ENCODE measurements around the gene MCF2L. TPM values are rescaled to one million over a fixed set of nuclear protein-coding genes. Genes with fewer than 3 reads are reported as not detected.

MCF2L gene
- total RNA-seq, 1 experiment from 2014 or later: 22.1 TPM

DNA sequence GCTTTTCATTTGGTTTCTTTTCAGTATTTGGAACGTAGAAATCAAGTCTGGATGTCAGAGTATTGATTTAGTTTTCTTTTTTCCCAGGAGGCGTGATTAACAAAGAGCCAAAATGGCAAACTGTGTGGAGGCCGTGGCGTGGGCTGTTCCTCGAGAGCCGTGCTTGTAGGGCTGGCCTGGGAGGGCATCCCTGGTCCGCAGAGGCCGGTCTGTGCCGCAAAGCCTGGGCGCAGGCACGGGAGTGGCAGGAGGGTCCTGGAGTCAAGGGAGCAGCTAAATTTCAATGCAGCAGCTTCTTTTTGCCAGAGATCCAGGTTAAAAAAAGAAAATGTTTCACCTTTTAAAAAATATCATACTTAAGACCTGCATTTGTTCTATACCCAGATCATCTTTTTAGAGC is 13.1 kb upstream of the MCF2L start:
- peaks cover 6% of the 10 kb centered on the region for H3K4me1 Mint-ChIP-seq (ENCODE audit: low read depth, unreplicated experiment)
- H3K27me3 Mint-ChIP-seq (ENCODE audit: insufficient read depth, unreplicated experiment): no peaks in the 10 kb centered on the region
- CTCF ChIA-PET: no interaction called here
- no peak overlapping the region for H3K27ac Mint-ChIP-seq (ENCODE audit: unreplicated experiment)
- H3K4me3 Mint-ChIP-seq (ENCODE audit: unreplicated experiment): no peak overlapping the region
- TF ChIP-seq, protein P1, sequence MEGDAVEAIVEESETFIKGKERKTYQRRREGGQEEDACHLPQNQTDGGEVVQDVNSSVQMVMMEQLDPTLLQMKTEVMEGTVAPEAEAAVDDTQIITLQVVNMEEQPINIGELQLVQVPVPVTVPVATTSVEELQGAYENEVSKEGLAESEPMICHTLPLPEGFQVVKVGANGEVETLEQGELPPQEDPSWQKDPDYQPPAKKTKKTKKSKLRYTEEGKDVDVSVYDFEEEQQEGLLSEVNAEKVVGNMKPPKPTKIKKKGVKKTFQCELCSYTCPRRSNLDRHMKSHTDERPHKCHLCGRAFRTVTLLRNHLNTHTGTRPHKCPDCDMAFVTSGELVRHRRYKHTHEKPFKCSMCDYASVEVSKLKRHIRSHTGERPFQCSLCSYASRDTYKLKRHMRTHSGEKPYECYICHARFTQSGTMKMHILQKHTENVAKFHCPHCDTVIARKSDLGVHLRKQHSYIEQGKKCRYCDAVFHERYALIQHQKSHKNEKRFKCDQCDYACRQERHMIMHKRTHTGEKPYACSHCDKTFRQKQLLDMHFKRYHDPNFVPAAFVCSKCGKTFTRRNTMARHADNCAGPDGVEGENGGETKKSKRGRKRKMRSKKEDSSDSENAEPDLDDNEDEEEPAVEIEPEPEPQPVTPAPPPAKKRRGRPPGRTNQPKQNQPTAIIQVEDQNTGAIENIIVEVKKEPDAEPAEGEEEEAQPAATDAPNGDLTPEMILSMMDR (IDR thresholded peaks at IDR 0.05; ENCODE audit: insufficient read depth in 1 of 2, low read depth in 1 of 2, low read length in 1 of 2, severe bottlenecking in 1 of 2, unreplicated experiment in 1 of 2): no peak
- H3K36me3 Mint-ChIP-seq (ENCODE audit: insufficient read depth, unreplicated experiment): no peaks in the 10 kb centered on the region
- BruUV-seq (replicated peaks): no TSS peak
- Histone ChIP-seq H3K4me1 (peaks cover 17% of the 10 kb centered on the region; the same call in 1 of the 2 replicates), H3K27me3 (replicated peaks; ENCODE audit: control insufficient read depth, insufficient read depth, low read length) (no peaks in the 10 kb centered on the region), H3K9me3 (no peaks in the 10 kb centered on the region), H3K4me3 (ENCODE audit: low read depth, low read length) (no peak overlapping the region), H3K36me3 (ENCODE audit: control insufficient read depth, insufficient read depth, low read length) (no peaks in the 10 kb centered on the region)
- intact Hi-C loops (cut with micrococcal nuclease; ENCODE audit: unreplicated experiment): no loop called here
- POLR2A ChIA-PET: no interaction called here
- H3K9me3 Mint-ChIP-seq (ENCODE audit: unreplicated experiment): no peaks in the 10 kb centered on the region
- peak in 1 of 2 experiments; percentile 18 for DNase-seq

DNA sequence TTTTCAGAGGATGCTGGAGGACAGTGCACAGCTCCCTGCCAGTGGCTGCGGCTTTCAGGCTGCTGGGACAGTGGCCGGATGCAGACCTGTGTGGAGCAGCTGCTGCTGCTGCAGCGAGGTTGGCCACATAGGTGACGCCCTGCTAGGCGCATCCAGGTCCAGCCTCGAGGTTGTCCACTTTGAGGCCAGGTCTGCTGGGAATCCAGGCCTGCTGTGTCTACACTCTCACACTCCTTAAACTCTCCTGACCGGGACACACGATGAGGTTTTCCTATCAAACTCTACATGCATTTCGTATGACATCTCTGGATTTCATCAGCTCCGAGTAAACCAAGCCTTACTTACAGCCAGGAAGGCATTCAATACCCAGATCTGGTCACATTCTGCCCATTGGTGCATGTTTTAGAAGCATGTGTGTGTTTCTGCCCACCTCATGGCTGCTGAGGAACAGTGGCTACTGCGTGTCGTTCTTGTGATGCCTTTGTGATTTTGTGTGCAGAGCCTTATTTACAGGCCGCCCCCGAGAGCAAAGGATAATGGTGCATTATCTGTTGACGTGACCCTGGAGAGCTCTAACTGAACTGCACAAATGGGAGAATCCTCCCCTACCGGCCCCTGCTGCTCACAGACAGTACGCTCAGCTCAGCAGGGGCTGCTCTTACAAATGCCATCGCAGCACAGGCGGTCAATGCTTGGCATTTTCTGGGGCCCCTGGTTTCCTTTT is 12.3 kb upstream of the MCF2L start:
- Histone ChIP-seq H3K27me3 (replicated peaks; ENCODE audit: control insufficient read depth, insufficient read depth, low read length) (no peaks in the 10 kb centered on the region), H3K4me3 (ENCODE audit: low read depth, low read length) (no peak overlapping the region), H3K36me3 (ENCODE audit: control insufficient read depth, insufficient read depth, low read length) (no peaks in the 10 kb centered on the region), H3K4me1 (peaks cover 17% of the 10 kb centered on the region; the same call in 1 of the 2 replicates), H3K9me3 (no peaks in the 10 kb centered on the region)
- Mint-ChIP-seq H3K9me3 (ENCODE audit: unreplicated experiment) (no peaks in the 10 kb centered on the region), H3K4me3 (ENCODE audit: unreplicated experiment) (no peak overlapping the region), H3K36me3 (ENCODE audit: insufficient read depth, unreplicated experiment) (no peaks in the 10 kb centered on the region), H3K27me3 (ENCODE audit: insufficient read depth, unreplicated experiment) (no peaks in the 10 kb centered on the region), H3K4me1 (ENCODE audit: low read depth, unreplicated experiment) (peaks cover 6% of the 10 kb centered on the region), H3K27ac (ENCODE audit: unreplicated experiment) (no peak overlapping the region)
- no TSS peak for BruUV-seq (replicated peaks)
- CTCF ChIA-PET: interaction anchor here (1.3 kb wide), 1 partner anchor 14 kb away, joined by 5 read pairs; no protein-coding TSS in a partner anchor
- POLR2A ChIA-PET: no interaction called here
- DNase-seq: peak in 1 of 2 experiments; percentile 31
- TF ChIP-seq, protein P1 (IDR thresholded peaks at IDR 0.05; ENCODE audit: insufficient read depth in 1 of 2, low read depth in 1 of 2, low read length in 1 of 2, severe bottlenecking in 1 of 2, unreplicated experiment in 1 of 2): no peak
- intact Hi-C loops (cut with micrococcal nuclease; ENCODE audit: unreplicated experiment): no loop called here

DNA sequence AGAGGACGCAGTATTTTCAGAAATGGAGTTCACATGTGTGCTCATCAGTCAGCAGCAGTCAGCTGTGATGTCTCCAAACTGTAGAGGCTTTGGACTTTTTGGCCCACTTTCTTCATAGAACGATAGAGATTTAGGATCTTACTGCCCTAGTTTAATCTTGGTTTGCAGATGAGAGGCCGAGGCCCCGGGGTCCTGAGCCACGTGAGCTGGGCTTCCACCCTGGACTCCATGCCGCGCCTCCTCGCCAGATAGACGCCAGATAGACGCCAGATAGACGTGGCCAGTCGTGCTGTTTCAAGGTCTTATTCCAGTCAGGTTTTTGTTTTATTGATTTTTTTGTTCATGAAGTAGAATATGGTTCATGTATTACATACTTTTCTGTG is 11.7 kb upstream of the MCF2L start:
- TF ChIP-seq, protein P1 (IDR thresholded peaks at IDR 0.05; ENCODE audit: insufficient read depth in 1 of 2, low read depth in 1 of 2, low read length in 1 of 2, severe bottlenecking in 1 of 2, unreplicated experiment in 1 of 2): no peak
- DNase-seq: no peak
- Histone ChIP-seq H3K4me3 (ENCODE audit: low read depth, low read length) (no peak overlapping the region), H3K9me3 (no peaks in the 10 kb centered on the region), H3K4me1 (peaks cover 15% of the 10 kb centered on the region; the same call in 1 of the 2 replicates), H3K36me3 (ENCODE audit: control insufficient read depth, insufficient read depth, low read length) (no peaks in the 10 kb centered on the region), H3K27me3 (replicated peaks; ENCODE audit: control insufficient read depth, insufficient read depth, low read length) (no peaks in the 10 kb centered on the region)
- no peaks in the 10 kb centered on the region for H3K9me3 Mint-ChIP-seq (ENCODE audit: unreplicated experiment)
- peaks cover 6% of the 10 kb centered on the region for H3K4me1 Mint-ChIP-seq (ENCODE audit: low read depth, unreplicated experiment)
- H3K4me3 Mint-ChIP-seq (ENCODE audit: unreplicated experiment): no peak overlapping the region
- H3K27ac Mint-ChIP-seq (ENCODE audit: unreplicated experiment): no peak overlapping the region
- H3K36me3 Mint-ChIP-seq (ENCODE audit: insufficient read depth, unreplicated experiment): no peaks in the 10 kb centered on the region
- no TSS peak for BruUV-seq (replicated peaks)
- CTCF ChIA-PET: interaction anchor here (1.3 kb wide), 1 partner anchor 14 kb away, joined by 5 read pairs; no protein-coding TSS in a partner anchor
- intact Hi-C loops (cut with micrococcal nuclease; ENCODE audit: unreplicated experiment): no loop called here
- no peaks in the 10 kb centered on the region for H3K27me3 Mint-ChIP-seq (ENCODE audit: insufficient read depth, unreplicated experiment)
- POLR2A ChIA-PET: no interaction called here

Measured in Caco-2 (cell line).